SKM-1 treated with dmso at 0.1 percent for 144 hours (cell line): ENCODE data around the gene CELSR2.
"Not testable (repeated sequence)": the region's sequence is repeated elsewhere in the genome, so short reads cannot be mapped to it uniquely, and the experiment has no call there.

Experiments
- DNase-seq: peaks from one replicate; lab custom pipeline; 2025; ENCODE audit not compliant: unreplicated experiment; lab: John Stamatoyannopoulos, UW

Gene CELSR2

GRCh38 chr1:109274533-109275476, 25.5 kb downstream of the CELSR2 start:
- no peak for DNase-seq

- no peak for DNase-seq
Observed at GRCh38 chr1:109275706-109276345, 26.5 kb downstream of the CELSR2 start.

GRCh38 chr1:109277434-109278204, 28.3 kb downstream of the CELSR2 start:
- DNase-seq = peak; percentile 39

GRCh38 chr1:109279615-109280278, 30.4 kb downstream of the CELSR2 start:
- no peak for DNase-seq

GRCh38 chr1:109280862-109281261, 31.5 kb downstream of the CELSR2 start:
- DNase-seq = no peak

GRCh38 chr1:109281680-109282496, 32.5 kb downstream of the CELSR2 start:
- DNase-seq = peak; percentile 46

GRCh38 chr1:109282497-109282951, 33.2 kb downstream of the CELSR2 start:
- no peak for DNase-seq

GRCh38 chr1:109282952-109283747, 33.8 kb downstream of the CELSR2 start, which contains the start of gene PSRC1:
TSS of gene PSRC1 (minus strand) at chr1:109283145.
- peak; percentile 86 for DNase-seq

GRCh38 chr1:109283748-109284600, 34.6 kb downstream of the CELSR2 start:
- no peak for DNase-seq

- DNase-seq = not testable (repeated sequence)
Observed at GRCh38 chr1:109286762-109287161, 37.4 kb downstream of the CELSR2 start.

GRCh38 chr1:109290137-109290536, 40.8 kb downstream of the CELSR2 start:
- DNase-seq = no peak

GRCh38 chr1:109290998-109291397, 41.7 kb downstream of the CELSR2 start:
- peak; percentile 80 for DNase-seq

- no peak for DNase-seq
Observed at GRCh38 chr1:109292364-109292763, 43.0 kb downstream of the CELSR2 start.

GRCh38 chr1:109293026-109293425, 43.7 kb downstream of the CELSR2 start:
- DNase-seq = no peak

- peak; percentile 37 for DNase-seq
Observed at GRCh38 chr1:109294481-109294880, 45.1 kb downstream of the CELSR2 start.

- DNase-seq = no peak
Observed at GRCh38 chr1:109295712-109296415, 46.5 kb downstream of the CELSR2 start.

GRCh38 chr1:109296782-109297181, 47.4 kb downstream of the CELSR2 start:
- DNase-seq = no peak
